HG03460 (cell line): ENCODE measurements around the gene DYSF.

Experiments used
- ATAC-seq: cut with Tn5 transposase; IDR thresholded peaks from one replicate; pipeline ENCODE4 v1.9.1; 2021; ENCODE audit not compliant: unreplicated experiment

DYSF gene

GRCh38 chr2:71598526-71598925, 145.2 kb downstream of the DYSF start:
- ATAC-seq, result no peak

GRCh38 chr2:71599038-71599437, 145.7 kb downstream of the DYSF start:
- no peak for ATAC-seq

GRCh38 chr2:71599646-71600236, 146.4 kb downstream of the DYSF start:
- no peak for ATAC-seq

GRCh38 chr2:71600555-71600954, 147.2 kb downstream of the DYSF start:
- no peak for ATAC-seq

- ATAC-seq, result no peak
These were observed 148.1 kb downstream of the DYSF start for GRCh38 chr2:71601136-71602114.

- ATAC-seq, result no peak
These were observed 148.7 kb downstream of the DYSF start for GRCh38 chr2:71602115-71602495.

- no peak for ATAC-seq
These were observed 149.2 kb downstream of the DYSF start for GRCh38 chr2:71602581-71602980.

- no peak for ATAC-seq
These were observed 150.0 kb downstream of the DYSF start for GRCh38 chr2:71603311-71603811.

- ATAC-seq, result no peak
These were observed 150.7 kb downstream of the DYSF start for GRCh38 chr2:71603851-71604725.

- no peak for ATAC-seq
These were observed 151.4 kb downstream of the DYSF start for GRCh38 chr2:71604726-71605120.

- ATAC-seq, result no peak
These were observed 151.8 kb downstream of the DYSF start for GRCh38 chr2:71605173-71605641.

- ATAC-seq, result no peak
These were observed 152.4 kb downstream of the DYSF start for GRCh38 chr2:71605781-71606241.

- ATAC-seq, result no peak
These were observed 152.9 kb downstream of the DYSF start for GRCh38 chr2:71606244-71606643.

- ATAC-seq, result no peak
These were observed 154.0 kb downstream of the DYSF start for GRCh38 chr2:71607151-71607889.

- no peak for ATAC-seq
These were observed 154.7 kb downstream of the DYSF start for GRCh38 chr2:71608034-71608433.

GRCh38 chr2:71608441-71608840, 155.1 kb downstream of the DYSF start:
- ATAC-seq, result no peak

- no peak for ATAC-seq
These were observed 155.7 kb downstream of the DYSF start for GRCh38 chr2:71609029-71609428.

GRCh38 chr2:71609441-71609840, 156.1 kb downstream of the DYSF start:
- ATAC-seq, result no peak

- no peak for ATAC-seq
These were observed 156.6 kb downstream of the DYSF start for GRCh38 chr2:71609958-71610357.

GRCh38 chr2:71610671-71611070, 157.3 kb downstream of the DYSF start:
- ATAC-seq, result no peak
